ENCODE measurements around the gene STK16.
"Not testable (repeated sequence)": the region's sequence is repeated elsewhere in the genome, so short reads cannot be mapped to it uniquely, and the experiment has no call there.

The STK16 gene

GRCh38 chr2:219245899-219246230 lies 586 bp downstream of the STK16 start:
- no peak for DNase-seq (ENCODE audit: low read depth)

DNA sequence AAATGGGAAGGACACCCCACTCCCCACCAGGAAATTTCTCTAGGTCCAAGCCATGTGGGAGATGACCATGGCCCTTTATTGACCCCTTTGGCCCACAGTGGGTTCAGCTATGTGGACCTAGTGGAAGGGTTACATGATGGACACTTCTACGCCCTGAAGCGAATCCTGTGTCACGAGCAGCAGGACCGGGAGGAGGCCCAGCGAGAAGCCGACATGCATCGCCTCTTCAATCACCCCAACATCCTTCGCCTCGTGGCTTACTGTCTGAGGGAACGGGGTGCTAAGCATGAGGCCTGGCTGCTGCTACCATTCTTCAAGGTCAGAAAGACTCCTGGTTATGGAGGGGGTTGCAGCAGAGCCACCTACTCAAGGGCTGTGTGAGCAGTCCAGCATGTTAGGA lies 1.3 kb downstream of the STK16 start:
- no peak for DNase-seq (ENCODE audit: low read depth)

- peak; percentile 48 for DNase-seq (ENCODE audit: low read depth)
Observed at GRCh38 chr2:219247678-219248642, 2.7 kb downstream of the STK16 start.

- no peak for DNase-seq (ENCODE audit: low read depth)
Observed at GRCh38 chr2:219248845-219249202, 3.5 kb downstream of the STK16 start.

GRCh38 chr2:219249203-219249980 lies 4.1 kb downstream of the STK16 start:
- DNase-seq (ENCODE audit: low read depth): no peak

DNA sequence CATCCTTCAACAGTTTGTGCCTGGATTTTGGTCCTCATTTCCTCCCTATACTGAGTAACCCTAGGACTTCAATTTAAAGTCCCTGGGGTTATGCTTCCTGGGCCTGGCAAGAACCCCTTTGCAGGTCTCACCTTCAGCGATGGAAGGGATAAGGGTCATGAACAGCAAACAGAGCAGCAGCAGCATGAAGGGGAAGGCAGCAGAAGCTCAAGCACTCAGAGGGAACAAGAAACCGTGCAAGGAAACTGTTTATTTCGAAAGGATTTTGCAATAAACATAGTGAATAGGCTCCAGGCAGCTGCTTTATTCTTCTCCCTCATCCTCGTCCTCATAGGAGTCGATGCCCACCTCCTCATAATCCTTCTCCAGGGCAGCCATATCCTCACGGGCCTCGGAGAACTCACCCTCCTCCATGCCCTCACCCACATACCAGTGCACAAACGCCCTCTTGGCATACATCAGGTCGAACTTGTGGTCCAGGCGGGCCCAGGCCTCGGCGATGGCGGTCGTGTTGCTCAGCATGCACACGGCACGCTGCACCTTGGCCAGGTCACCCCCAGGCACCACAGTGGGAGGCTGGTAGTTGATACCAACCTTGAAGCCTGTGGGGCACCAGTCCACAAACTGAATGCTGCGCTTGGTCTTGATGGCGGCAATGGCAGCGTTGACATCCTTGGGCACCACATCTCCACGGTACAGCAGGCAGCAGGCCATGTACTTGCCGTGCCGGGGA lies 4.9 kb downstream of the STK16 start:
- no peak for DNase-seq (ENCODE audit: low read depth)

- no peak for DNase-seq (ENCODE audit: low read depth)
Observed at GRCh38 chr2:219251656-219252055, 6.4 kb downstream of the STK16 start.

DNA sequence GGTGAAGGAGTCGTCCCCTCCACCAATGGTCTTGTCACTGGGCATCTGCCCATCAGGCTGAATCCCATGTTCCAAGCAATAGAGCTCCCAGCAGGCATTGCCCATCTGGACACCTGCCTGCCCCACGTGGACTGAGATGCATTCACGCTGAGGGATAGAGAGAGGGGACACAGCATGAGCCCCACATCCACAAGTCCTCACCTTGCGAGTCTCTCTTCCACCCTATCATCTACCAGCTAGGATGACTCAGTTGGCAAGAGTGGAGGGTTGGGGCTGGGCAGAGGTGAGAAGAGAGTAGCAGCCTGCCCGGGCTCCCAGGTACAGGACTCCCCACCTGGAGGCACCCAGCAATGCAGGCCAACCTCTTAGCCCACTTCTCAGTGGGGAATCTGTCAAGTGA lies 6.8 kb downstream of the STK16 start:
- no peak for DNase-seq (ENCODE audit: low read depth)

DNA sequence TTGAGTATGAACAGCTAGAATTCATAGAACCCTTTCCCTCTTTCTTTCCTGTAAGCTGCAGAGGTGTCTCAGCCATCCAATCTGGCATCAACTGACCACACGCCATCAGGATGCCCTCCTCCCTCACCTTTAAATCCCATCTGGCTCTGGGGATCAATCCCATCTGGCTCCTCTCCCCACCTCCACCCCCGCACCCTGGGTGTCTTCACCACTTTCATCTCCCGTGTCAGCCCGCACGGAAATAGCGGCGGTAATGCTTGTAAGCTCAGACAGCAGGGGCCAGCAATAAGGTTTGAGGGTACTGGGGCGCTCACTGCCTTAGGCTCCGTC lies 7.3 kb downstream of the STK16 start:
- DNase-seq (ENCODE audit: low read depth): peak; percentile 26

GRCh38 chr2:219252900-219253752 lies 7.8 kb downstream of the STK16 start, which contains the start of gene TUBA4B:
Gene TUBA4B, plus strand, starts transcription at chr2:219253243. Its CDS starts 165 bp downstream, at chr2:219253408.
- peak; percentile 51 for DNase-seq (ENCODE audit: low read depth)

DNA sequence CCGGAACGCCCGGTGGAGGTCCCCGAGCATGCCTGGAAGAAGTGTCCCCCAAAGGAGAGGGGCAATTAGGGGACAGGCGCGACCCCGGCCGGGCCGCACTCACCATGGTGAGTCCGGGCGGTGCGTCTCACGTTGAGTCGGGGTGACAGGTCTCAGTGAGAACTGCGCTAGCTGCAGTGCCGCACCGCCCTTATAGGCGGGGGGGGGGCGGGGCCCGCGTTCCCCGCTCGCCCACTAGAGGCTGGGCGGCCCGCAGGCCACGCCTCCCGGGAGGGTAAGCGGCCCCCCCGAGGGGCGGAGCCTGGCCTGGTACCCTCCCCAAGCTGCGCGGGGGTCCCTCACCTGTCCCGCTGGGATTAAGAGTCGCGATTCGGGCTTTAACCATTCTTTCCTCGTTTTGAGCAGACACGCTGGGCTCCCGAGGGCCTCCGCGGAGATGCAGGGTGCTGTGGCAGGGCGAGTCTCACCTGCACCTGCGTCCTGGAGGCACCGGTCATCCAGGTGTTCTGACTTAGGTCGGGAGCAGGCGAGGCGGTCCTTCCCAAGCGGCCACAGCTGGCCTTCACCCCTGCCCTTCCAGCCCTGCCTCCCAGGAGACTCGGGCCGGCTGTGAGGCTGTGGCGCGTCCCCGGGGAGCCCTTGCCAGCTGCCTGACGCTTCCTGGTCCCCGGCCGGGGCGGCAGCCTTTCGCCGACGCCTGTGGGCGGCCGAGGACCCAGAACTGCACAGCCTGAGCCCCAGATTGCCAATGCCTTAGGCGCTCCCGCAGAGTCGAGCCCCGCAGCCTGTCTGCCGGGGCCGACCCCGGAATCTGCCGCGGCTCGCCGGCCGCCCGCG lies 8.7 kb downstream of the STK16 start, which contains the start of gene TUBA4A:
TUBA4A (minus strand) TSS at position 166 of the 837 bp plus-strand sequence; CDS start at position 106, 60 bp downstream.
- DNase-seq (ENCODE audit: low read depth): peak; percentile 89

- DNase-seq (ENCODE audit: low read depth): peak; percentile 23
Observed at GRCh38 chr2:219254590-219255201, 9.4 kb downstream of the STK16 start.

DNA sequence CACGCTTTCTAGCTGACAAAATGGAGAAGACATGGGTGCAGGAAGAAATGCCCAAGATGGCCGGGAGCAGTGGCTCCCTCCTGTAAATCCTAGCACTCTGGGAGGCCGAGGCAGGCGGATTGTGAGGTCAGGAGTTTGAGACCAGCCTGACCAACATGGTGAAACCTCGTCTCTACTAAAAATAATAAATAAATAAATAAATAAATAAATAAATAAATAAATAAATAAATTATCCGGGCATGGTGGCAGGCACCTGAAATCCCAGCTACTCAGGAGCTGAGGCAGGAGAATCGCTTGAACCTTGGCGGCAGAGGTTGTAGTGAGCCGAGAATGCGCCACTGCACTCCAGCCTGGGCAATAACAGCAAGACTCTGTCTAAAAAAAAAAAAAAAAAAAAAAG lies 13.7 kb downstream of the STK16 start:
- not testable (repeated sequence) for DNase-seq (ENCODE audit: low read depth)

DNA sequence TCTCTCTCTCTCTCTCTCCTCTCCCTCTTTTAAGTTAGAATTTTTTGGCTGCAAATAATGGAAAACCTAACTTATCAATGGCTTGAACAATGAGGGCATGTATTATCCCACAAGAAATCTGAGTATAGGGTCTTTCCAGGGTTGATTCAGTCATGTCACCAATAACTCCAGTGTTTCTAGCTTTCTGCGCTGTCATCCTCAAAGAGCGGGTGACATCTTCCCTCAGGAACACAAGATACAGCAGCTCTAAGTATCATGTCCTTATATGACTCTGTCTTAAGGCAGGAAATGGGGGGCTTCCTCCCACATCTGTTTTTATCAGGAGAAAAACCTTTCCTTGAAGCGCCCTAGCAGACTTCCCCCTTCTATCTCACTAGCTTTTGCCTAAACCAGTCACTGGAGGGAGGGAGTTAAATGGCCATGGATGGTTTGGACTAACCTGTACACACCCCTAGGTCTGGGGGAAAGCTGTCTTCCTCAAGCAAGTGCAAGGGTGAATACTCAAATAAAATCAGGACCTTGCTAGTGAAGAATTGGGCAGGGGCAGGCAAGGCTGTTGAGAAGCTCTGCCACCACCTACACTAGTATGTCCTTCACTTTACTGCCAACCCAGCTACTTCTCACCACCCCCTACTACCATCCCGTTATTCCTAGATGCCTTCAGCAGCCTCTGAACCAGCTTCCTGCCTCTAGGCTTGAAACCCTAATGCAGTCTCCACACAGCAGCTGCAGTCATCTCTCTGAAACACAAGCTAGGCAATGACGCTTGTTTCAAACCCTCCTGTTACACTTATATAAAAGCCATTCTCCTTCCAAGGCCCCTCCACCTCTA lies 16.0 kb downstream of the STK16 start:
- no peak for DNase-seq (ENCODE audit: low read depth)

DNA sequence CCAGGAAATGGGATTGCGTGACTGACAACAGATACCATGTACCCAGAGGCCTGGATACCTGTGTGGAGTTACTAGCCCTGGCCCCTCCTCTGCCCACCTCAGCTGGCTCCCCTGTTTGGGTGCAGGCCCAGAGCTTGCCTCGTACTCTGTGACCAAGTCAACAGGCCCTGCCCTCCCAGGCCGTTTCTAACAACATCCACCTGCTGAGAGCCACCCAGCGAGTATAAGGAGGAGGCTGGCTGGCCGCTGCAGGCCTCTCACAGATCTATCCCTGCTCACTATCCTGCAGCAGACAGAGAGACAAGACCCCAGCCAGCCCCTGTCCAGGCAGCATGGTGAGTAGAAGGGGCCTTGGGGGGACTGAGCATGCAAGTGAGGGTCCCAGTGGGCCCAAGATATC lies 21.0 kb downstream of the STK16 start:
- no peak for DNase-seq (ENCODE audit: low read depth)

- no peak for DNase-seq (ENCODE audit: low read depth)
Observed at GRCh38 chr2:219266886-219267285, 21.6 kb downstream of the STK16 start.

- no peak for DNase-seq (ENCODE audit: low read depth)
Observed at GRCh38 chr2:219268294-219268693, 23.0 kb downstream of the STK16 start.

DNA sequence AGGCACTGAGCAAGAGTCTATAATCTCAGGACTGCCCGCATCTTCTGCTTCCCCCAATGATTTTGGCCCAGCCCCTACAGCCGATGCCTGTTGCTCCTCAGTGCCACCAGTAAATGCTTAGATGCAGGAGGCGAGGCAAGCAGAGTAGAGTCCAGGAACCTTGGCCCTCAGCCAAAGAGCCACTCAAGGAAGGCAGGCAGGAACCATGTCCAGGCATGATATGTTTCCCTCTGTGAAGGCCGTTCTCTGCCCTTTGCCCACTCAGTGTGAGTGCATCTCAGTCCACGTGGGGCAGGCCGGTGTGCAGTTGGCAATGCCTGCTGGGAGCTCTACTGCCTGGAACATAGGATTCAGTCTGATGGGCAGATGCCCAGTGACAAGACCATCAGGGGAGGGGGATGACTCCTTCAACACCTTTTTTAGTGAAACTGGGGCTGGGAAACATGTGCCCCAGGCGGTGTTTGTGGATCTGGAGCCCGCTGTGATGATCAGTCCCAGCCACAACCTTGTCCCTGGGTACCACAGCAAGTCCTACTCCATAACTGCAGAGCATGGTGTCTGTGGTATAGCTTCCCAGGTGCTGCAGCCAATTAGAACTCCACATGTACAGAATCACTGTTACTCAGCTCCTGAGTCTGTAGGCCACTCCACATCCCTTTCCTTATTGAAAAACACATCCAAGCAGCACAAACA lies 24.2 kb downstream of the STK16 start:
- DNase-seq (ENCODE audit: low read depth): no peak

DNA sequence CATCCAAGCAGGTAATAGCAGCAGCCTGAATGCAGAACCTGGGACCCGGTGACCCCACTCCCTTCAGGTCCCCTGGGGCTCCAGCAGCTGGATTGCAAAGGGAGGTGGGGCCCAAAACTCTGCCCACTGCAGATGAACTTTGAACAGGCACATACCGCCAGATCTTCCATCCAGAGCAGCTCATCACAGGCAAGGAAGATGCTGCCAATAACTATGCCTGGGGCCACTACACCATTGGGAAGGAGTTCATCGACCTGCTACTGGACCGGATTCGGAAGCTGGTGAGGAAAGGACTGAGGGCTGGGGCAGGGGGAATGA lies 24.7 kb downstream of the STK16 start:
- no peak for DNase-seq (ENCODE audit: low read depth)
